HepG2 (cell line): ENCODE measurements around the gene SHISAL1. TPM values are rescaled to one million over a fixed set of nuclear protein-coding genes. Genes with fewer than 3 reads are reported as not detected.

Experiments used
- ATAC-seq: fragments of 200-7000 bp; cut with Tn5 transposase; 3 replicates; pipeline ENCODE4 v1.9.1; 2020; ENCODE audit warnings: mild to moderate bottlenecking, moderate library complexity
- BruUV-seq: library from RNA; stranded (reverse); fragments of 400-500 nt; replicated peaks from 2 replicates; lab custom pipeline; 2021; lab: Mats Ljungman, UMichigan
- CTCF ChIA-PET: fragments of 300-600 bp; formaldehyde crosslinking; extraction: SDS; loops from one replicate; lab custom pipeline; 2021; ENCODE audit warnings: low total read pairs, inconsistent platforms, low intra/inter-chr PET ratio; lab: Yijun Ruan, JAX
- POLR2A ChIA-PET: fragments of 350-600 bp; sonication (Branson Sonifier 250); formaldehyde crosslinking; loops from one replicate; lab custom pipeline; 2020; ENCODE audit warnings: antibody characterized with exemption, inconsistent platforms; lab: Yijun Ruan, JAX
- DNase-seq: peaks from one replicate; pipeline ENCODE4 v3.0.0-alpha.2; 2015; ENCODE audit warnings: low spot score
- FAIRE-seq: peaks from 3 replicates; lab custom pipeline; 2011; peaks lifted over from hg19 to GRCh38; lab: Jason Lieb, UNC
- H2AFZ ChIP-seq: one replicate; pipeline ENCODE4 v1.6.1; 2011; ENCODE audit warnings: low read length, inconsistent platforms
- H3K27ac ChIP-seq: fragments of 300-600 bp; 3 replicates; pipeline ENCODE4 v1.8.0; 2011; ENCODE audit warnings: mixed run types, mild to moderate bottlenecking, mixed read lengths, low read length, inconsistent platforms; ENCODE audit not compliant: insufficient read depth; ENCODE audit errors: extremely low read length
- H3K27me3 ChIP-seq, 2 experiments: fragments of 200-600 bp in 1 of 2; 2 replicates in 1 of 2; 3 replicates in 1 of 2; pipeline versions ENCODE4 v1.6.0 to v1.8.0; 2011; ENCODE audit warnings: low read length in 2 of 2, mild to moderate bottlenecking in 2 of 2, moderate library complexity in 2 of 2, inconsistent platforms in 1 of 2; ENCODE audit not compliant: insufficient read depth in 2 of 2, control insufficient read depth in 1 of 2
- H3K36me3 ChIP-seq, 2 experiments: fragments of 200-600 bp in 1 of 2; replicated peaks in 1 of 2; 2 replicates in 1 of 2; 3 replicates in 1 of 2; pipeline versions ENCODE4 v1.5.1 to v1.8.0; 2011; ENCODE audit warnings: low read length in 2 of 2, inconsistent platforms in 1 of 2; ENCODE audit not compliant: insufficient read depth in 2 of 2, control insufficient read depth in 1 of 2
- H3K4me1 ChIP-seq: 2 replicates; pipeline ENCODE4 v1.5.1; 2012; ENCODE audit warnings: low read length, inconsistent platforms; ENCODE audit not compliant: insufficient read depth
- H3K4me2 ChIP-seq: 2 replicates; pipeline ENCODE4 v1.6.0; 2011; ENCODE audit warnings: low read depth, low read length, inconsistent platforms
- H3K4me3 ChIP-seq, 3 experiments: fragments of 200-600 bp in 1 of 3; sonication (generic), shearing (Covaris generic) in 1 of 3; replicated peaks in 1 of 3; 2 replicates each; pipeline ENCODE4 v1.5.1; 2011 to 2016; ENCODE audit warnings: low read length in 3 of 3, inconsistent platforms in 2 of 3, low read depth in 2 of 3, mild to moderate bottlenecking in 2 of 3, control low read depth in 1 of 3, mixed read lengths in 1 of 3; ENCODE audit not compliant: insufficient read depth in 1 of 3
- H3K79me2 ChIP-seq: one replicate; pipeline ENCODE4 v1.6.1; 2011; ENCODE audit warnings: low read length, inconsistent platforms; ENCODE audit not compliant: insufficient read depth
- H3K9ac ChIP-seq: 2 replicates; pipeline ENCODE4 v1.6.0; 2011; ENCODE audit warnings: mild to moderate bottlenecking, low read depth, low read length, inconsistent platforms; ENCODE audit not compliant: insufficient read depth
- H3K9me3 ChIP-seq: 2 replicates; pipeline ENCODE4 v1.5.1; 2012; ENCODE audit warnings: mild to moderate bottlenecking, low read length
- H4K20me1 ChIP-seq: 2 replicates; pipeline ENCODE4 v1.6.0; 2011; ENCODE audit warnings: inconsistent platforms, mild to moderate bottlenecking, low read length, moderate library complexity; ENCODE audit not compliant: insufficient read depth
- FOXC1 ChIP-seq: sonication (generic); formaldehyde crosslinking; IDR thresholded peaks from 2 replicates; pipeline ENCODE4 v1.8.0; 2022; ENCODE audit warnings: mild to moderate bottlenecking, missing genetic modification reagents, borderline replicate concordance
- FOXK1 ChIP-seq: sonication (generic); formaldehyde crosslinking; IDR thresholded peaks from 2 replicates; pipeline ENCODE4 v1.4.0; 2020; ENCODE audit warnings: low read depth, missing genetic modification reagents, borderline replicate concordance
- KLF9 ChIP-seq: IDR thresholded peaks from 2 replicates; pipeline ENCODE4 v1.6.1; 2016; ENCODE audit warnings: low read depth
- NFKB2 ChIP-seq: sonication (generic); formaldehyde crosslinking; IDR thresholded peaks from 2 replicates; pipeline ENCODE4 v1.4.0; 2020; ENCODE audit warnings: missing genetic modification reagents, borderline replicate concordance
- NR2F2 ChIP-seq: IDR thresholded peaks from 2 replicates; pipeline ENCODE4 v1.6.1; 2012; ENCODE audit warnings: low read depth, inconsistent platforms, borderline replicate concordance
- SETDB1 ChIP-seq: sonication (generic); formaldehyde crosslinking; IDR thresholded peaks from 2 replicates; pipeline ENCODE4 v1.5.1; 2020; ENCODE audit warnings: missing genetic modification reagents, mild to moderate bottlenecking, borderline replicate concordance
- SPEN ChIP-seq: sonication (generic); formaldehyde crosslinking; IDR thresholded peaks from 2 replicates; pipeline ENCODE4 v1.5.1; 2020; ENCODE audit warnings: low read depth, mild to moderate bottlenecking, missing genetic modification reagents
- WGBS: methylation state at CpG from one replicate; pipeline ENCODE4 v1.1.6; 2017; ENCODE audit warnings: low lambda C conversion rate; 5-methylcytosine and 5-hydroxymethylcytosine counted together
- in situ Hi-C: cut with HindIII; loops from 2 replicates; pipeline ENCODE4 v1.10.0; 2017; ENCODE audit warnings: low pct_unique_long_range_greater_than_20kb; ENCODE audit not compliant: extremely low pct_ligation_motif_present
- intact Hi-C: fragments of 100-400 bp; cut with micrococcal nuclease; formaldehyde crosslinking; loops from one replicate; pipeline ENCODE4 v1.10.0; 2022; ENCODE audit not compliant: unreplicated experiment
- polyA plus RNA-seq, 8 experiments: library from polyadenylated mRNA; depleted of rRNA in 3 of 8; stranded (reverse) in 7 of 8; unstranded in 1 of 8; fragments of >200 nt; fragmentation: Illumina TruSeq in 4 of 8; extraction: Trizol in 4 of 8; gene quantifications; 2 replicates each; pipeline versions ENCODE4 v1.2.1 to v1.2.3, GENCODE V29; 2011 to 2016; ENCODE audit warnings: low read depth in 4 of 8, missing spikeins in 1 of 8, mixed read lengths in 1 of 8; ENCODE audit not compliant: insufficient read depth in 1 of 8
- total RNA-seq, 5 experiments: library from RNA; depleted of rRNA; stranded (reverse); fragments of >200 nt; fragmentation: Illumina TruSeq; extraction: Trizol; gene quantifications; 2 replicates each; pipeline ENCODE4 v1.2.3, GENCODE V29; 2016; ENCODE audit warnings: low read depth in 1 of 5
- TF ChIP-seq, protein P1 (sequence below): sonication (generic); formaldehyde crosslinking; IDR thresholded peaks from 2 replicates; pipeline ENCODE4 v1.8.0; 2022; ENCODE audit warnings: mild to moderate bottlenecking, missing genetic modification reagents, borderline replicate concordance
- TF ChIP-seq, protein P2 (sequence below): sonication (generic); formaldehyde crosslinking; conservative IDR thresholded peaks from 2 replicates; pipeline ENCODE4 v1.4.0; 2020; ENCODE audit warnings: mild to moderate bottlenecking, missing genetic modification reagents, moderate library complexity

The SHISAL1 gene
- total and polyA plus RNA-seq, 2 of the 13 experiments (the other 11 are each of a cell fraction or from before 2014, with no cell fraction given), result not detected

DNA sequence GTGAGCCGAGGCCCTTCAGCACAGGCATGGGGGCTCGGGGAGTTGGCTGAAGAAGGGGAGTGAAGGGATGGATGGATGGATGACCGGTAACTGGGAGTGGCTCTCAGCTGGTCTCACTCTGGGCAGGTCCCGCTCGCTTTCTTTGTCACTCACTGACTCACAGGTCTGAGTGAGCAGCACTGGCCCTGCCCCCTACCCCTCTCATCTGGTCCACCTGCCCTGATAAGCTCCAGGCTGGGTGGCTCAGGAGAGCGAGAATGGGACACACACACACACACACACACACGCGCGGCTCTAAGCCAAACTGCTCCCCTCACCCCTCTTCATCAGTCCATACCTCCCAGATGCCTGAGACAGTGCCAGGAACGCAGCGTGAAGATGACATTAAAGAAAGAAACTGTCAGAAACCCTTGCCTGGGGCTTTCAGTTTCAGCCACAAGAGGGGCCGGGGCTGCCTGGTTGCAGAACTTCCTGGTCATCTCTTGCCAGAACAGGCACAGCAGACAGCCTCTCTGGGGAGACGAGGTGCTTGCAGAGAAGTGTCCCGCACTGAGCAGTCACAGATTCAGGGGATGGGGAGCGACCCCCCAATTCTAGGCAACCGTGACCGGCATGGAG is 16.5 kb upstream of the SHISAL1 start:
- Histone ChIP-seq H3K4me1 (peaks cover 11% of the 10 kb centered on the region; the same call in 1 of the 2 replicates), H3K79me2 (no peaks in the 10 kb centered on the region), H3K4me3 (no peak overlapping the region)
- TF ChIP-seq FOXC1 (CRISPR knock-in tag) (no peak), FOXK1 (CRISPR knock-in tag) (no peak), SPEN (no peak), NFKB2 (CRISPR knock-in tag) (no peak), SETDB1 (no peak), KLF9 (CRISPR knock-in tag) (no peak), NR2F2 (no peak)
- TF ChIP-seq, protein P1, sequence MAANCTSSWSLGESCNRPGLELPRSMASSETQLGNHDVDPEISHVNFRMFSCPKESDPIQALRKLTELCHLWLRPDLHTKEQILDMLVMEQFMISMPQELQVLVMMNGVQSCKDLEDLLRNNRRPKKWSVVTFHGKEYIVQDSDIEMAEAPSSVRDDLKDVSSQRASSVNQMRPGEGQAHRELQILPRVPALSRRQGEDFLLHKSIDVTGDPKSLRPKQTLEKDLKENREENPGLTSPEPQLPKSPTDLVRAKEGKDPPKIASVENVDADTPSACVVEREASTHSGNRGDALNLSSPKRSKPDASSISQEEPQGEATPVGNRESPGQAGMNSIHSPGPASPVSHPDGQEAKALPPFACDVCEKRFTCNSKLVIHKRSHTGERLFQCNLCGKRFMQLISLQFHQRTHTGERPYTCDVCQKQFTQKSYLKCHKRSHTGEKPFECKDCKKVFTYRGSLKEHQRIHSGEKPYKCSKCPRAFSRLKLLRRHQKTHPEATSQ, result no peak
- TF ChIP-seq, protein P2, sequence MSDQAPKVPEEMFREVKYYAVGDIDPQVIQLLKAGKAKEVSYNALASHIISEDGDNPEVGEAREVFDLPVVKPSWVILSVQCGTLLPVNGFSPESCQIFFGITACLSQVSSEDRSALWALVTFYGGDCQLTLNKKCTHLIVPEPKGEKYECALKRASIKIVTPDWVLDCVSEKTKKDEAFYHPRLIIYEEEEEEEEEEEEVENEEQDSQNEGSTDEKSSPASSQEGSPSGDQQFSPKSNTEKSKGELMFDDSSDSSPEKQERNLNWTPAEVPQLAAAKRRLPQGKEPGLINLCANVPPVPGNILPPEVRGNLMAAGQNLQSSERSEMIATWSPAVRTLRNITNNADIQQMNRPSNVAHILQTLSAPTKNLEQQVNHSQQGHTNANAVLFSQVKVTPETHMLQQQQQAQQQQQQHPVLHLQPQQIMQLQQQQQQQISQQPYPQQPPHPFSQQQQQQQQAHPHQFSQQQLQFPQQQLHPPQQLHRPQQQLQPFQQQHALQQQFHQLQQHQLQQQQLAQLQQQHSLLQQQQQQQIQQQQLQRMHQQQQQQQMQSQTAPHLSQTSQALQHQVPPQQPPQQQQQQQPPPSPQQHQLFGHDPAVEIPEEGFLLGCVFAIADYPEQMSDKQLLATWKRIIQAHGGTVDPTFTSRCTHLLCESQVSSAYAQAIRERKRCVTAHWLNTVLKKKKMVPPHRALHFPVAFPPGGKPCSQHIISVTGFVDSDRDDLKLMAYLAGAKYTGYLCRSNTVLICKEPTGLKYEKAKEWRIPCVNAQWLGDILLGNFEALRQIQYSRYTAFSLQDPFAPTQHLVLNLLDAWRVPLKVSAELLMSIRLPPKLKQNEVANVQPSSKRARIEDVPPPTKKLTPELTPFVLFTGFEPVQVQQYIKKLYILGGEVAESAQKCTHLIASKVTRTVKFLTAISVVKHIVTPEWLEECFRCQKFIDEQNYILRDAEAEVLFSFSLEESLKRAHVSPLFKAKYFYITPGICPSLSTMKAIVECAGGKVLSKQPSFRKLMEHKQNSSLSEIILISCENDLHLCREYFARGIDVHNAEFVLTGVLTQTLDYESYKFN (CRISPR knock-in tag), result no peak
- TF ChIP-seq, all 625 proteins: peak for 0
- 11% methylated on average over 10 of the region's 17 CpGs for WGBS
- no peak overlapping the region for H3K4me2 ChIP-seq
- DNase-seq (no peak), FAIRE-seq (no peak), ATAC-seq (no peak)
- H2AFZ ChIP-seq, result no peak overlapping the region
- H3K9ac ChIP-seq, result no peak overlapping the region
- in situ Hi-C loops, result no loop called here
- H3K9me3 ChIP-seq, result no peaks in the 10 kb centered on the region
- intact Hi-C loops, result no loop called here
- no TSS peak for BruUV-seq
- ChIA-PET CTCF (no interaction called here), POLR2A (no interaction called here)
- H3K36me3 ChIP-seq, result no peaks in the 10 kb centered on the region
- H4K20me1 ChIP-seq, result peaks cover 4% of the 10 kb centered on the region; the same call in 1 of the 2 replicates
- peaks cover 8 to 64% of the 10 kb centered on the region in 2 experiments for H3K27me3 ChIP-seq
- H3K27ac ChIP-seq, result no peak overlapping the region
